LNCaP clone FGC (cell line): ENCODE data around the gene SLC43A2.

Experiments used
- DNase-seq: peaks from one replicate; pipeline ENCODE4 v3.0.0-alpha.2; 2011; ENCODE audit warnings: low read depth
- H3K4me3 ChIP-seq: 2 replicates; pipeline ENCODE4 v1.5.1; 2011; ENCODE audit warnings: mild to moderate bottlenecking, low read depth, low read length, control low read depth
- CTCF ChIP-seq: IDR thresholded peaks from 2 replicates; pipeline ENCODE4 v1.5.1; 2012; ENCODE audit warnings: mild to moderate bottlenecking; ENCODE audit not compliant: control insufficient read depth, insufficient read depth; ENCODE audit errors: extremely low read depth

Gene SLC43A2

GRCh38 chr17:1545618-1546017, 83.0 kb downstream of the SLC43A2 start:
- TF ChIP-seq CTCF: no peak
- H3K4me3 ChIP-seq: no peak overlapping the region
- no peak for DNase-seq

GRCh38 chr17:1542316-1542715, 86.3 kb downstream of the SLC43A2 start:
- H3K4me3 ChIP-seq: no peak overlapping the region
- TF ChIP-seq CTCF: no peak
- DNase-seq: no peak

- H3K4me3 ChIP-seq: no peak overlapping the region
- DNase-seq: no peak
- TF ChIP-seq CTCF: no peak
Measured at GRCh38 chr17:1541367-1541904, 87.2 kb downstream of the SLC43A2 start.

- DNase-seq: no peak
- no peak overlapping the region for H3K4me3 ChIP-seq
- no peak for TF ChIP-seq CTCF
Measured at GRCh38 chr17:1539811-1540210, 88.8 kb downstream of the SLC43A2 start.

- no peak for DNase-seq
- no peak overlapping the region for H3K4me3 ChIP-seq
- TF ChIP-seq CTCF: no peak
Measured at GRCh38 chr17:1535737-1536136, 92.9 kb downstream of the SLC43A2 start.

GRCh38 chr17:1533661-1534325, 94.8 kb downstream of the SLC43A2 start:
- H3K4me3 ChIP-seq: no peak overlapping the region
- no peak for TF ChIP-seq CTCF
- no peak for DNase-seq
